ENCODE results near the gene CFAP65.
A peak's percentile ranks its signal among the peaks of the same experiment; 100 is the strongest.

CFAP65 gene

GRCh38 chr2:219017201-219017931 is 23.9 kb downstream of the CFAP65 start:
- DNase-seq (ENCODE audit: low read depth in 1 of 2, low spot score in 1 of 2) = no peak

DNA sequence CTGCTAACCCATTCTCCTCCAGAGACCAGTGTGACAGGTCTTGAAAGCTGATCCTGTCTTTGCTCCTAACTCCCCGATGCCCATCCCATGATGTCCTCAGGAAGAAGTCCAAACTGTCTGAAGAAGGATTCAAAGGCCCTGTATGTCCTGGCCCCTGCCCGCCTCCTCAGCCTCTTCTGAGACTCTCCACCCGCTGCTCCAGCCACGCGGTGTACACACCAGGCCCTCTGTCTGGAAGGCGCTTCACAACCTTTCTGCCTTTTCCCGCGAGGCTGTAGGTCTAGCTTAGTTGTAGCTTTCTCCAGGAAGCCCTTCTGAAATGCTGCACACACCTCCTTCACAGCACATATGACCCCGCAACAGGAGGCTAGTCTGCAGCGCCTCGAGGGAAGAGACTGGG is 24.6 kb downstream of the CFAP65 start:
- no peak for DNase-seq (ENCODE audit: low read depth in 1 of 2, low spot score in 1 of 2)

- no peak for DNase-seq (ENCODE audit: low read depth in 1 of 2, low spot score in 1 of 2)
Measured at GRCh38 chr2:219010873-219011272, 30.4 kb downstream of the CFAP65 start.

DNA sequence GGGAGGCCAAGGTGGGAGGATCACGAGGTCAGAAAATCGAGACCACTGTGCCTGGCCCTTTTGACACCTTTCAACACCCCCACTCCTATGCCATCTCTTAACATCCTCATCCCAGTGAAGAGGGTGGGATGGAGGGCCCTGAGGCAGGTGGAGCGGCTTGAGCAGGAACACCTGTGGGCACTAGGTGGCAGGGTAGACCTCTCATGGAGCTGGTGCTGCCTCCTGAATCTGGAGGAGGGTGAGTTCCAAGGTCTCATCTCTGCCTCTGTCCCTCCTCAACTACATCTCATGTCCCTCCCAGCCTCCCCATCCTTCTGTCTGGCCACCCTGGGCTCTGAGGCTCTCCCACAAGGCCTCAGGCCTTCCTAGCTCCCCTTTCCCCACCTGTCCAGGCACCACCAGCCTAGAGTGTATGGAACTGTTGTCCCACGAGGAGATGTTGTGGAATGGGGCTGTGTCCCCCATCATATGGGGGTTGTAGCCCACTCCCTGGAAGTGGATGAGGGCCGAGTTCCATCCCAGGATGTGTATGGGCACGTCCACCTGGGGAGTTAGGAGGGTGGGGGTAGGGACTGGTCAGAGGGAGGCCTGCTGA is 31.1 kb downstream of the CFAP65 start:
- DNase-seq (ENCODE audit: low read depth in 1 of 2, low spot score in 1 of 2) = no peak

GRCh38 chr2:219009294-219009693 is 32.0 kb downstream of the CFAP65 start:
- DNase-seq (ENCODE audit: low read depth in 1 of 2, low spot score in 1 of 2) = no peak

DNA sequence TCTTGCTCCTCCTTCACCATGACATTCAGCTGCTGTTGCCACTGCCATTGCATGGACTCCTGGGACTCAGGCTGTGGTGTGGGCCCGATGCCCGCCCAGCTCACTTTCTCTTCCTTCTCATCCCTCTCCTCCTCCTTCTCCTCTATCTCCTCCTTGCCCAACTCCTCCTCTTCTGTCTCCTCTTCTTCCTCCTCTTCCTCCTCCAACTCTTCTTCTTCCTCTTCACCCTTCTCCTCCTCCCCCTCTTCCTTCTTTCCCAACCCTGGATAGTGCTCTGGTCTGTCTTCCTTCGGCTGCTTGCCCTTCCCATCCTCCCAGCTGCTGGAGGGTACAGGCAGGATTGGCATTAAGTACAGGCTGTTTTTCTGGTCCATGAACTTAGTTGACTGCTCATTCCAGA is 37.3 kb downstream of the CFAP65 start:
- DNase-seq (ENCODE audit: low read depth in 1 of 2, low spot score in 1 of 2) = no peak

DNA sequence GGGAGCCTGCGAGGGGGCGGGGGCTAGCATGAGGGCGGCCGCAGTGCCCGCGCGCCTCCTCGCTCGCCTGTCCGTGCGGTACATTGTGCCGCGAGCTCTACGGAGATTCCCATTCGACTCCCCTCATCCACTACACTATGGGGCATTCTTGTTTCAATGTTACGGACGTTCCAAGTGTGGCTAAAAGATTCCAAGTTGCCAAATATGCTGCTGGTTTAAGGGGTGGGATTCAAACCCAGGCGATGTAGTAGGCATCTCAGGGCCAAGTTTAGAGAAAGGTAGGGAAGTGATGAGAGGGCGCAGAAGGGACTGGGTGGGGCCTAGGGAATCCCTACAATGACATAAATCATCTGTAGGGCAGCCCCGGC is 38.1 kb downstream of the CFAP65 start:
- DNase-seq (ENCODE audit: low read depth in 1 of 2, low spot score in 1 of 2) = no peak

DNA sequence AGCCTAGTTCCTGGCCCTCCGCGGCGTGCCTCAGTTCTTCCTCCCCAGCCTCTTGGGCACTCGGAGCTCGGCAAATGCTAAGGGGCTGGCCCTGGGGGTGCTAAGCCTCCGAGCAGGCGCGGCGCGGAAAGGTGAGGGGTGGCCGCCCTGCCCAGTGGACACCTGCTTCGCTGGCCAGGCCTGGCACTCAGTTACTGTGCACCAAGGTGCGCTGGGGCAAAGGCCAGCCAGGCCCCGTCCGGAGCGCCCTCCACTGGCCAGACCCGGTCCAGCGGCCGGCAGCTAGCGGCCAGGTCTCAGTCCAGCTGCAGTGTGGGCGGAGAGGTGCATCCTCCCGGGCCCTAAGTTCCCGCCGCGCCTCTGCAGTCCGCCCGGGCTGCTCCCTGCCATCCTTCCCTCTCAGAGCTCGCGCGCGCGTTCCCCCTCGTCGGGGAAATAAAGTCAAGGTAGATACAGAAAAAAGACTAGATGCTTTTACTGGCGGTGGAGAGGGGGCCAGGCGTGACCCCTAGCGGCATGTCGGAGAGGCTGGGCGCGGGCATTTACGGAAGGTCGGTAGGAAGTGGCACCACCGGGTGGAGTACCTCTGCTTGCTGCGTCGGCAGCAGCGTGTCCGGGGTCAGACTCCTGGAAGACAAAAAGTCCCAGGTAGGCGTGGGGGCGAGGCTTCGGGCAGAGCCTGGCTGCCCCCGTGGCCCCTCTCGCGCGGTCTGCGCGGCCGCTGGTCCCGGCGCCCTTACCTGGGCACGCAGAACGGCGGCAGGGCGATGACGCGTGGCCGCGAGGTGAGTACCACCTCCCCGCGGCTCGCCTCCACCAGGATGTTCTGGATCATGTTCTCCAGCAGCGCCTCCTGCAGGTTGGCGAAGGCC is 38.7 kb downstream of the CFAP65 start:
- DNase-seq (ENCODE audit: low read depth in 1 of 2, low spot score in 1 of 2) = no peak

GRCh38 chr2:219001577-219002394 is 39.5 kb downstream of the CFAP65 start:
- no peak for DNase-seq (ENCODE audit: low read depth in 1 of 2, low spot score in 1 of 2)

GRCh38 chr2:219001100-219001576 is 40.2 kb downstream of the CFAP65 start:
- no peak for DNase-seq (ENCODE audit: low read depth in 1 of 2, low spot score in 1 of 2)

DNA sequence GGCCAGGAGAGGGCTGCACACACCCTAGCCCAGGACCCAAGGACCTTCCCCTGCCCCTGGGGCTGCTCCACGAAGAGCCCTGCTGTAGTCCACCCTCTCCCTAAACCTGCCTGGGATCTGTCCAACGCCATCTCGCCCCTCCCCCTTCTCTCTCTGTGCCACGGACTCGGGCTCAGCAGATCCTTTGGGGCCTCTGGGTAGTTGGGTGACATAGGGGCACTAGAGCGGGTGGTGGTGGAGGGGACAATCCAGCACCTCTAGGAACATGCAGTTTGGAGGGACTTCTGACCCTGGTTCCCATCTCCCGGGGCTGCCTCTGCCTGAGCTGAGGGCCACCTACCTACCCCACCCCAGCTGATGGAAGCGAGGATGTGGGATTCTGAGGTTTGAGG is 40.8 kb downstream of the CFAP65 start:
- DNase-seq (ENCODE audit: low read depth in 1 of 2, low spot score in 1 of 2) = no peak

DNA sequence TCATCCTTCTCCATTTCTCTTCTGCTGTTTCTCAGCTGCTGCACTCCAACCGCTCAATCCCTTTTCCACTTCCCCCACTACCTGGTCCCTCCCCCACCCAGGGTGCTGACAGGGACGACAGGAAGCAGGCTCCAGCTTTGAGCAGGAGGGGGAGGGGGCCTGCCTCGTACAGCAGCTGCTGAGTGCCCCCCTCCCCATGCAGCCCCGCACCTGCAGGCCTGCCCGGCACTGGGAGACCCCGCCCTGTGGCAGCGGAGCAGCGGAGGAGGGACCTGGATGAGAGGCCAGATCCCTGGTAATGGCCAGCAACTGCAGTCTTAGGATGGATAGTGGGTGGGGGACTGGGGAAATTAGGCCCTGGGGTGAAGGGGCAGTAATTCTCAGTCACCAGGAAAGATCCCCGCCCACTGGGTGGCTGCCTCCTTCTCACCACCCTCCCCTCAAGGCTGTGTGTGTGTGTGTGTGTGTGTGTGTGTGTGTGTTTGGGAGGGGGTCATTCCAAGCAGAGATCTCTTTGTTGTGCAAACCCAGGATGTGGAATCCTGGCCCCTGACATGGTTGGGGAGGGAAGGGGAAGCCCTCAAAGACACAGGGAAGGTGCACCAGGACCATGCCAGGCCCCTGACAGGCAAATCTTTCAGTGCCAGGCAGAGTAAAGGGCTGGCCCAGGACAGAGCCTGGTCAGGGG is 41.3 kb downstream of the CFAP65 start:
- DNase-seq (ENCODE audit: low read depth in 1 of 2, low spot score in 1 of 2) = no peak

DNA sequence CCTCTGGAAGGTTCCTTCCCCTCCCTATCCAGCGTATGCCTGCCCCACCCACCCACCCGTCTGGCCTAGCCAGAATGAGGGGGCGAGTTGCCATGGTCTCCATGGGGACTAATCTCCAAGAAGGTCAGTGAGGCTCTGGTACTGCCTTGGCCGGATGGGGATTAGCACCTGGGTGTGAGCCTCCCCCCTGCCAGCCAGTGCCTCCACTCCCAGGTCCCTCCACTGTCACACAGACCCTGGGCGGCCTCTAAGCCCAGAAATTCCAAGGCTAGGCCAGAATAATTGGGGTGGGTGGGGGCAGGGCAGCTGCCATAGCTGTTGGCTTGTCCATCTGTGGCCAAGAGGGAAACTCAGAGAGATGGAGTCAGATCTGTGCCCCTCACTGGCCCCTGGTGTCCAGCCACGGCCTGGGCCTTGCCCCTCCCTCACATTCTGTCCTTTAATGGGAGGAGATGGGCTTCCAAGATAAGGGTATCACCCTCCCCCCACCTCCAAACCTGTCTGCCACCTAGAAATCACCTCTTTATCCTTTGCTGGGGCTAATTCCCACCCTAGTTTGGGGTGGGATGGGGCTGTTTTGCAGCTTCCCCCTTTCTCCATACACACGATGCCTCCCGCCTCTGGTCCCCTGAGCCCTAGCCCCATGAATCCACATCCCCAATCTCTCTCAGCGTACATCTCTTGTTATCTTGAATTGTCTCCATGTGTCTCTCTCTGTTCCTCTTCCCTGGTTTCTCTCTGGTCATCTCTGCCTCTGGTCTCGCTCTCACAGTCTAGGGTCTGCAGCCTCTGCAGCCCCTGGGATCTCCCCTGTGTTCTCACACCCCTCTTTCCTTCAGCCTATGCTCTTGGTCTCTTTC is 42.1 kb downstream of the CFAP65 start:
- DNase-seq (ENCODE audit: low read depth in 1 of 2, low spot score in 1 of 2) = no peak

DNA sequence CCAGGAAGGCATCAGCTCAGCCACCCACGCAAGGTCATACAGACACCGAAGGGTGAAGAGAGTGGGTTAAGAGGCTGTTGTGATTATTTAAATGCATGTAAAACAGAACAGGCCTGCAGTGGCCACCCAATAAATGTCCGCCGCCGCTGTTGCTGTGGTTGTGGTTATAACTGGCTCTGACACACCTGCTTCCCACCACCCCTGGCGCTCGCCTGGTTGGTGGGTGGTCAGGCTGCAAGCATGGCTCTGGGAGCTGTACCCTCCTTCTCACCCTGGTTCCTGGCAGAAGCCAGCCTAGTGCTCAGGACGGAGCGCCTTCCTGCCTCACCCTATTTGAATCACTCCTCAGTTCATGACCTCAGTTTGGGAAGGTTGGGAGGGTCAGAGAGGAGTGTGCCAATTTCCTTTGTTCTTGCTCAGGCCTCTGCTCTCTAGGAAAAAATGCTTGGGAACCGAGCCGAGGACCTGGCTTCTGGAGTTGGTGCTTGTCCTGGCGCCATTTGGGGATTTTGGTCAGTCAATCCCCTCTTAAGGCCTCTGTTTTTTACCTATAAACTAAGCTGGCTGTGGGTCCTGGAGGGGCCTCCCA is 42.8 kb downstream of the CFAP65 start:
- DNase-seq (ENCODE audit: low read depth in 1 of 2, low spot score in 1 of 2) = no peak

- no peak for DNase-seq (ENCODE audit: low read depth in 1 of 2, low spot score in 1 of 2)
Measured at GRCh38 chr2:218997731-218998130, 43.6 kb downstream of the CFAP65 start.

DNA sequence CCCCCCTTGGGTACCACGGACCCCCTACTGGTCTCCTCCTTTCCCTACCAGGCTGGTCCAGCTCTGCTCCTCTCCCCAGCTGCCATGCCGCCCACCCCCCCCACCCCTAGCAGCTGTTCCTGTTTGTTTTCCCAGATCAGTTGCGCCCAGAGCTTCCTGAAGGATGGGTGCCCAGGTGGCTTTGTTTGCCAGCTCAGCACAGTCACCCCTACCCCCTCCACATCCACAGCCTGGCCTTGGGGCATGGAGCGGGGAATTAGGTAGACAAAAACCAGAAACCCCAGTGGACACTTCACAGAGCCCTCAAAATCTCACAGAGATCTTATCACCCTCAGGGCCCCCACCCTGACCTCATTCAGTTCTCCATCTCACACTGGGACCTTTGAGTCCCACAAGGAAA is 44.4 kb downstream of the CFAP65 start:
- DNase-seq (ENCODE audit: low read depth in 1 of 2, low spot score in 1 of 2) = no peak

GRCh38 chr2:218995972-218996711 is 45.2 kb downstream of the CFAP65 start:
- DNase-seq (ENCODE audit: low read depth in 1 of 2, low spot score in 1 of 2) = peak; percentile 53 to 74

GRCh38 chr2:218995561-218995960 is 45.8 kb downstream of the CFAP65 start:
- DNase-seq (ENCODE audit: low read depth in 1 of 2, low spot score in 1 of 2) = no peak

Data from stimulated activated CD4-positive, alpha-beta T cell treated with anti-CD3 and anti-CD28 coated beads, Interleukin-15, amount 100 ng/mL, for 1 hour (primary cell).